DMS53 (cell line): Measurements from ENCODE around the gene NAT8L.

Experiments
- DNase-seq: peaks from one replicate; lab custom pipeline; 2025; lab: John Stamatoyannopoulos, UW

NAT8L gene

GRCh38 chr4:2064276-2064991, 5.3 kb downstream of the NAT8L start:
- no peak for DNase-seq

GRCh38 chr4:2065106-2065930, 6.2 kb downstream of the NAT8L start:
- DNase-seq: no peak

- no peak for DNase-seq
These were observed 7.0 kb downstream of the NAT8L start for GRCh38 chr4:2066011-2066551.

GRCh38 chr4:2066571-2067445, 7.7 kb downstream of the NAT8L start:
- DNase-seq: no peak

GRCh38 chr4:2067446-2068197, 8.5 kb downstream of the NAT8L start:
- no peak for DNase-seq

- no peak for DNase-seq
These were observed 9.0 kb downstream of the NAT8L start for GRCh38 chr4:2068198-2068470.

- DNase-seq: no peak
These were observed 9.4 kb downstream of the NAT8L start for GRCh38 chr4:2068566-2068965.

GRCh38 chr4:2069161-2069971, 10.2 kb downstream of the NAT8L start:
- DNase-seq: no peak

- no peak for DNase-seq
These were observed 10.9 kb downstream of the NAT8L start for GRCh38 chr4:2069986-2070385.

- DNase-seq: no peak
These were observed 11.5 kb downstream of the NAT8L start for GRCh38 chr4:2070421-2071251.

- peak; percentile 49 for DNase-seq
These were observed 12.3 kb downstream of the NAT8L start for GRCh38 chr4:2071252-2071911.

- no peak for DNase-seq
These were observed 13.1 kb downstream of the NAT8L start for GRCh38 chr4:2071912-2072867.

- DNase-seq: no peak
These were observed 14.1 kb downstream of the NAT8L start for GRCh38 chr4:2072971-2073807.

- no peak for DNase-seq
These were observed 14.8 kb downstream of the NAT8L start for GRCh38 chr4:2073808-2074481.

GRCh38 chr4:2074588-2074987, 15.5 kb downstream of the NAT8L start:
- DNase-seq: no peak

- DNase-seq: no peak
These were observed 16.3 kb downstream of the NAT8L start for GRCh38 chr4:2075171-2075986.
